Smooth muscle cell (in vitro differentiated cells): Measurements from ENCODE around the gene SNED1. TPM values are rescaled to one million over a fixed set of nuclear protein-coding genes. Genes with fewer than 3 reads are reported as not detected.

ENCODE experiments used
- DNase-seq: peaks from one replicate; lab custom pipeline; 2025; ENCODE audit not compliant: unreplicated experiment; lab: John Stamatoyannopoulos, UW
- H2AFZ ChIP-seq: fragments of 200-600 bp; sonication (generic); 2 replicates; pipeline ENCODE4 v1.6.0; 2016; ENCODE audit warnings: antibody characterized with exemption, low read depth, mild to moderate bottlenecking
- H3F3A ChIP-seq: fragments of 200-600 bp; sonication (generic); 2 replicates; pipeline ENCODE4 v1.6.0; 2017; ENCODE audit warnings: antibody characterized with exemption, low read depth
- H3K27ac ChIP-seq: fragments of 200-600 bp; sonication (generic); 2 replicates; pipeline ENCODE4 v1.5.1; 2016; ENCODE audit warnings: low read depth, mild to moderate bottlenecking
- H3K27me3 ChIP-seq: fragments of 200-600 bp; sonication (generic); 2 replicates; pipeline ENCODE4 v1.6.1; 2016; ENCODE audit warnings: low read depth, mild to moderate bottlenecking
- H3K36me3 ChIP-seq: fragments of 200-600 bp; sonication (generic); 2 replicates; pipeline ENCODE4 v1.5.1; 2016; ENCODE audit warnings: low read depth
- H3K4me1 ChIP-seq: fragments of 200-600 bp; sonication (generic); 2 replicates; pipeline ENCODE4 v1.5.1; 2016; ENCODE audit warnings: low read depth
- H3K4me2 ChIP-seq: fragments of 200-600 bp; sonication (generic); 2 replicates; pipeline ENCODE4 v1.6.0; 2016; ENCODE audit warnings: mild to moderate bottlenecking
- H3K4me3 ChIP-seq: fragments of 200-600 bp; sonication (generic); 2 replicates; pipeline ENCODE4 v1.5.1; 2016; ENCODE audit warnings: mild to moderate bottlenecking
- H3K79me2 ChIP-seq: fragments of 200-600 bp; sonication (generic); 2 replicates; pipeline ENCODE4 v1.6.0; 2016; ENCODE audit warnings: low read depth, mild to moderate bottlenecking
- H3K9ac ChIP-seq: fragments of 200-600 bp; sonication (generic); 2 replicates; pipeline ENCODE4 v1.6.0; 2016; ENCODE audit warnings: low read depth
- H3K9me3 ChIP-seq: fragments of 200-600 bp; sonication (generic); replicated peaks from 2 replicates; pipeline ENCODE4 v1.5.1; 2016; ENCODE audit warnings: low read depth
- H4K20me1 ChIP-seq: fragments of 200-600 bp; sonication (generic); 2 replicates; pipeline ENCODE4 v1.6.0; 2016; ENCODE audit warnings: low read depth
- CTCF ChIP-seq: fragments of 200-600 bp; sonication (generic); IDR thresholded peaks from 2 replicates; pipeline ENCODE4 v1.5.1; 2017; ENCODE audit warnings: borderline replicate concordance, mild to moderate bottlenecking, antibody characterized with exemption; ENCODE audit not compliant: insufficient read depth, poor library complexity, severe bottlenecking
- WGBS: methylation state at CpG from one replicate; pipeline ENCODE4 v1.1.7; 2016; ENCODE audit warnings: low lambda C conversion rate; 5-methylcytosine and 5-hydroxymethylcytosine counted together
- polyA plus RNA-seq: library from polyadenylated mRNA; unstranded; fragments of >200 nt; fragmentation: Nextera tagmentation; extraction: Ambion mirVana; gene quantifications from 2 replicates; pipeline ENCODE4 v1.2.1, GENCODE V29; 2016
- total RNA-seq: library from RNA; depleted of rRNA; stranded (reverse); fragments of >200 nt; gene quantifications from 2 replicates; pipeline ENCODE4 v1.2.3, GENCODE V29; 2014

Gene SNED1
- total and polyA plus RNA-seq, 2 experiments from 2014 or later = 0.36 to 3.0 TPM

GRCh38 chr2:241108271-241109209 lies 110.1 kb downstream of the SNED1 start:
- Histone ChIP-seq H3K27ac (no peak overlapping the region), H3K9me3 (no peaks in the 10 kb centered on the region), H3F3A (no peaks in the 10 kb centered on the region), H3K4me2 (no peak overlapping the region), H2AFZ (no peak overlapping the region), H3K36me3 (no peaks in the 10 kb centered on the region), H3K4me3 (no peak overlapping the region), H3K27me3 (no peaks in the 10 kb centered on the region), H3K9ac (no peak overlapping the region), H3K4me1 (no peaks in the 10 kb centered on the region), H4K20me1 (no peaks in the 10 kb centered on the region), H3K79me2 (no peaks in the 10 kb centered on the region)
- no peak for DNase-seq
- TF ChIP-seq CTCF = no peak
- WGBS = 95% methylated on average over 35 of the region's 35 CpGs

- H3K4me3 ChIP-seq = no peak overlapping the region
- no peak for DNase-seq
- H3K79me2 ChIP-seq = no peaks in the 10 kb centered on the region
- no peaks in the 10 kb centered on the region for H3K36me3 ChIP-seq
- 67% methylated on average over 13 of the region's 14 CpGs for WGBS
- H3K4me1 ChIP-seq = no peaks in the 10 kb centered on the region
- H4K20me1 ChIP-seq = no peaks in the 10 kb centered on the region
- no peak overlapping the region for H3K9ac ChIP-seq
- H3F3A ChIP-seq = no peaks in the 10 kb centered on the region
- H2AFZ ChIP-seq = no peak overlapping the region
- no peaks in the 10 kb centered on the region for H3K9me3 ChIP-seq
- no peak overlapping the region for H3K27ac ChIP-seq
- H3K4me2 ChIP-seq = no peak overlapping the region
- no peaks in the 10 kb centered on the region for H3K27me3 ChIP-seq
- TF ChIP-seq CTCF = no peak
Observed at GRCh38 chr2:241109210-241110088, 111.0 kb downstream of the SNED1 start.

GRCh38 chr2:241110089-241110606 lies 111.7 kb downstream of the SNED1 start:
- 93% methylated on average over 9 of the region's 9 CpGs for WGBS

More at GRCh38 chr2:241110089-241110606, 111.7 kb downstream of the SNED1 start:
- H3K79me2 ChIP-seq = no peaks in the 10 kb centered on the region
- DNase-seq = no peak
- no peak overlapping the region for H3K4me2 ChIP-seq
- no peak overlapping the region for H3K27ac ChIP-seq
- H2AFZ ChIP-seq = no peak overlapping the region
- no peak overlapping the region for H3K9ac ChIP-seq
- no peak for TF ChIP-seq CTCF
- no peaks in the 10 kb centered on the region for H3K27me3 ChIP-seq
- H3K4me1 ChIP-seq = no peaks in the 10 kb centered on the region
- H3K4me3 ChIP-seq = no peak overlapping the region
- no peaks in the 10 kb centered on the region for H3K9me3 ChIP-seq
- no peaks in the 10 kb centered on the region for H3F3A ChIP-seq
- no peaks in the 10 kb centered on the region for H4K20me1 ChIP-seq
- no peaks in the 10 kb centered on the region for H3K36me3 ChIP-seq
